ENCODE data around the gene ZNF776.
"Not testable (repeated sequence)": the region's sequence is repeated elsewhere in the genome, so short reads cannot be mapped to it uniquely, and the experiment has no call there.

The ZNF776 gene

GRCh38 chr19:57746580-57747471 lies at the start of gene ZNF776:
TSS of gene ZNF776 (plus strand) at chr19:57746815. CDS start at chr19:57747059, 244 bp downstream.
- DNase-seq = peak; percentile 81

GRCh38 chr19:57701625-57702024 lies 45.0 kb upstream of the ZNF776 start:
- no peak for DNase-seq

- DNase-seq = no peak
Observed at GRCh38 chr19:57706346-57706745, 40.3 kb upstream of the ZNF776 start.

- peak; percentile 44 for DNase-seq
Observed at GRCh38 chr19:57708641-57709361, 37.8 kb upstream of the ZNF776 start, which contains the start of gene ZNF154. TSS of gene ZNF154 (minus strand) at chr19:57709204. CDS start at chr19:57708971, 233 bp downstream.

GRCh38 chr19:57709616-57710015 lies 37.0 kb upstream of the ZNF776 start:
- DNase-seq = no peak

- no peak for DNase-seq
Observed at GRCh38 chr19:57712222-57712621, 34.4 kb upstream of the ZNF776 start.

GRCh38 chr19:57719424-57719823 lies 27.2 kb upstream of the ZNF776 start:
- DNase-seq = no peak

GRCh38 chr19:57719901-57720519 lies 26.6 kb upstream of the ZNF776 start:
- no peak for DNase-seq

GRCh38 chr19:57720878-57721277 lies 25.7 kb upstream of the ZNF776 start:
- DNase-seq = no peak

GRCh38 chr19:57738320-57738719 lies 8.3 kb upstream of the ZNF776 start:
- peak; percentile 36 for DNase-seq

GRCh38 chr19:57738770-57739169 lies 7.8 kb upstream of the ZNF776 start:
- not testable (repeated sequence) for DNase-seq

GRCh38 chr19:57747472-57747807 lies 825 bp downstream of the ZNF776 start:
- no peak for DNase-seq

- no peak for DNase-seq
Observed at GRCh38 chr19:57748029-57748428, 1.4 kb downstream of the ZNF776 start.

GRCh38 chr19:57754091-57754673 lies 7.6 kb downstream of the ZNF776 start:
- no peak for DNase-seq

- DNase-seq = no peak
Observed at GRCh38 chr19:57755031-57755430, 8.4 kb downstream of the ZNF776 start.

- no peak for DNase-seq
Observed at GRCh38 chr19:57757941-57758340, 11.3 kb downstream of the ZNF776 start.

- no peak for DNase-seq
Observed at GRCh38 chr19:57759096-57759495, 12.5 kb downstream of the ZNF776 start.

- peak; percentile 84 for DNase-seq
Observed at GRCh38 chr19:57769345-57770131, 22.9 kb downstream of the ZNF776 start, which contains the start of gene ZNF586. TSS of gene ZNF586 (plus strand) at chr19:57769676. CDS start at chr19:57769843, 167 bp downstream.

- DNase-seq = no peak
Observed at GRCh38 chr19:57771417-57771816, 24.8 kb downstream of the ZNF776 start.

- no peak for DNase-seq
Observed at GRCh38 chr19:57773488-57773887, 26.9 kb downstream of the ZNF776 start.

- no peak for DNase-seq
Observed at GRCh38 chr19:57776764-57777296, 30.2 kb downstream of the ZNF776 start.

- no peak for DNase-seq
Observed at GRCh38 chr19:57778336-57778735, 31.7 kb downstream of the ZNF776 start.
